Stomach smooth muscle (tissue), 2 donors: ENCODE data around the gene RSAD1.
"Not testable (repeated sequence)": the region's sequence is repeated elsewhere in the genome, so short reads cannot be mapped to it uniquely, and the experiment has no call there.

ENCODE experiments used
- H3K27ac ChIP-seq: one replicate; pipeline ENCODE4 v1.7.0; 2013; ENCODE audit warnings: mild to moderate bottlenecking, low read length, inconsistent platforms
- H3K27me3 ChIP-seq, 2 donors: one replicate each; pipeline ENCODE4 v1.7.0; 2013; ENCODE audit warnings: low read length in 2 of 2; ENCODE audit not compliant: insufficient read depth in 2 of 2, control insufficient read depth in 1 of 2
- H3K36me3 ChIP-seq, 2 donors: one replicate each; pipeline ENCODE4 v1.7.0; 2013; ENCODE audit warnings: low read length in 2 of 2; ENCODE audit not compliant: control insufficient read depth in 2 of 2, insufficient read depth in 2 of 2
- H3K4me1 ChIP-seq: one replicate; pipeline ENCODE4 v1.7.0; 2013; ENCODE audit warnings: low read length; ENCODE audit not compliant: control insufficient read depth, insufficient read depth
- H3K4me3 ChIP-seq, 2 donors: one replicate each; pipeline ENCODE4 v1.7.0; 2013; ENCODE audit warnings: low read length in 2 of 2
- H3K9ac ChIP-seq, 2 donors: one replicate each; pipeline ENCODE4 v1.7.0; 2013; ENCODE audit warnings: low read length in 2 of 2, mild to moderate bottlenecking in 1 of 2
- H3K9me3 ChIP-seq, 2 donors: one replicate each; pipeline ENCODE4 v1.7.0; 2013; ENCODE audit warnings: low read length in 2 of 2; ENCODE audit not compliant: control insufficient read depth in 2 of 2
- donor health status: healthy.
- donor health status: Pancreatic carcinoma.

RSAD1 gene

DNA sequence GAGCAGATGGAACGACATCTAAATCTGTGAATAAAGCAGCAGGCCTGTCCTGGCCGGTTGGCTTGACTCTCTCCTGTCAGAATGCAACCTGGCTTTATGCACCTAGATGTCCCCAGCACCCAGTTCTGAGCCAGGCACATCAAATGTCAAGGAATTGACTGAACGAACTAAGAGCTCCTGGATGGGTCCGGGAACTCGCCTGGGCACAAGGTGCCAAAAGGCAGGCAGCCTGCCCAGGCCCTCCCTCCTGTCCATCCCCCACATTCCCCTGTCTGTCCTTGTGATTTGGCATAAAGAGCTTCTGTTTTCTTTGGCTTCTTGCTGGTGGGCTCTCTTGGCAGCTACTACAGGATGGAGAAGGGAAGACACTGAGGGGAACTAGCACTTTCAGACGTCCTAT, 4.1 kb upstream of the RSAD1 start:
- H3K27me3 ChIP-seq = peaks cover 5 to 9% of the 10 kb centered on the region in 2 donors
- no peak overlapping the region for H3K27ac ChIP-seq
- H3K9me3 ChIP-seq = no peaks in the 10 kb centered on the region
- no peaks in the 10 kb centered on the region for H3K36me3 ChIP-seq
- H3K9ac ChIP-seq = no peak overlapping the region
- no peak overlapping the region for H3K4me3 ChIP-seq
- H3K4me1 ChIP-seq = peaks cover 7% of the 10 kb centered on the region

DNA sequence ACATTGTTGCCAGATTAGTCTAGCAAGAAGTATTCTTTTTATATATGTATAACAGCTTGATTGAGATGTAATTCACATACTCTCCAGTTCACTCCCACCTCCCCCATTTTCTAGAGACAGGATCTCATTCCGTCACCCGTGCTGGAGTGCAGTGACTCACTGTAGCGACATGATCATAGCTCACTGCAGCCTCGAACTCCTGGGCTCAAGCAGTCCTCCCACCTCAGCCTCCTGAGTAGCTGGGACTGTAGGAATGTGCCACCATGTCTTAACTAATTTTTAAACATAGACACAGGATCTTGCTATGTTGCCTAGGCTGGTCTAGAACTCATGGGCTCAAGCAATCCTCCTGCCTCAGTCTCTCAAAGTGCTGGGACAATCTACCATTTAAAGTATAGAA, 3.3 kb upstream of the RSAD1 start:
- H3K27ac ChIP-seq = no peak overlapping the region
- peaks cover 4 to 5% of the 10 kb centered on the region in 2 donors for H3K27me3 ChIP-seq
- no peak overlapping the region for H3K9ac ChIP-seq

DNA sequence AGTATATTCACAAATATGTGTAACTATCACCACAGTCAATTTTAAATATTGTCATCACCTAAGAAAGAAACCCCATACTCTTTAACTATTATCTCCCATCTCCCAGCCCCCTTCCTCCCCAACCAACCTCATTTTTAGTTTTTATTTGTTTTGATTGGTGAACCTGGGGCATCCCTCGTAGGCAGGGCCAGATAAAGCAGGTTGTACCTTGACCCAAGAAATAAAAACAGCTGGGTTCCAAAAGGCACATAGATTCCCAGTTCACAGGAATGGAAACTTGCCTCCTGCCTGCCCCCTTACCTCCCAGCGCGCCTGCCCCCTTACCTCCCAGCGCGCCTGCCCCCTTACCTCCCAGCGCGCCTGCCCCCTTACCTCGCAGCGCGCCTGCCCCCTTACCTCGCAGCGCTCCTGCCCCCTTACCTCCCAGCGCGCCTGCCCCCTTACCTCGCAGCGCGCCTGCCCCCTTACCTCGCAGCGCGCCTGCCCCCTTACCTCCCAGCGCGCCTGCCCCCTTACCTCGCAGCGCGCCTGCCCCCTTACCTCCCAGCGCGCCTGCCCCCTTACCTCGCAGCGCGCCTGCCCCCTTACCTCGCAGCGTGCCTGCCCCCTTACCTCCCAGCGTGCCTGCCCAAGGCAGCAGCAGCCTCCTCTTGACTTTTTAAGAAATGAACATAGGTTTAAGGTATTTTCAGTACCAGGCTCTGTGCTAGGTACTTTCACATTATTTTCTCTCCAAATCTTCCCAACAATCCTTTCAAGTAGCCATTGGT, 2.7 kb upstream of the RSAD1 start:
- peaks cover 15% of the 10 kb centered on the region for H3K4me1 ChIP-seq
- H3K9ac ChIP-seq, H3K27me3 ChIP-seq, H3K36me3 ChIP-seq, H3K9me3 ChIP-seq, H3K27ac ChIP-seq, H3K4me3 ChIP-seq: not testable (repeated sequence)

More for the DNA sequence above, 3.3 kb upstream of the RSAD1 start:
- Histone ChIP-seq H3K9me3 (no peaks in the 10 kb centered on the region), H3K4me3 (no peak overlapping the region), H3K4me1 (peaks cover 15% of the 10 kb centered on the region), H3K36me3 (peaks cover 0 to 3% of the 10 kb centered on the region in 2 donors)

DNA sequence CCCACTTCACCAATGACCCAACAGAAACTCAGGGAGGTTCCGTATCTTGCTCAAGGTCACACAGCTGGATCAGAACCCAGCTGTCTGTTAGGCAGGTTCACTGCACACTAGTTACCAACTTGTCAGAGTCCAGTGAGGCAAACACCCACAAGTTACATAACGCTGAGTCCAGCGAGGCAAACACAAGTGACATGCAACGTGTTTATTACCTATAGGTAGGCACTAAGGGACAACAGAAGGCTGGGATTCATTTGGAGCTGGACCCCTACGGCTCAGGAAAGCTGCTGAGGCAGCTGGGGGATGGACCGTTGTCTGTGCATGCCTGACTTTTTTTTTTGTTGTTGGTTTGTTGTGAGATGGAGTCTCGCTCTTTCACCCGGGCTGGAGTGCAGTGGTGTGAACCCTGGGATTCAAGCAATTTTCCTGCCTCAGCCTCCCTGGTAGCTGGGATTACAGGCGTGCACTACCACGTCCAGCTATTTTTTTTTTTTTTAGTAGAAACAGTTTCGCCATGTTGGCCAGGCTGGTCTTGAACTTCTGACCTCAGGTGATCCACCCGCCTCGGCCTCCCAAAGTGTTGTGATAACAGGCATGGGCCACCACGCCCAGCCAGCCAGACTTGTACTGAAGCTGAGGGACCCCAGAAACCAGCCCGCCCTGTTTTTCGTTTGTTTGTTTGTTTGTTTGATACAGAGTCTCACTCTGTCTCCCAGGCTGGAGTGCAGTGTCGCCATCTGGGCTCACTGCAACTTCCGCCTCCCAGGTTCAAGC, 1.9 kb upstream of the RSAD1 start:
- Histone ChIP-seq H3K9ac (no peak overlapping the region), H3K4me1 (peaks cover 15% of the 10 kb centered on the region), H3K4me3 (no peak overlapping the region), H3K36me3 (peaks cover 0 to 4% of the 10 kb centered on the region in 2 donors), H3K9me3 (no peaks in the 10 kb centered on the region), H3K27me3 (peaks cover 4 to 5% of the 10 kb centered on the region in 2 donors), H3K27ac (no peak overlapping the region)

DNA sequence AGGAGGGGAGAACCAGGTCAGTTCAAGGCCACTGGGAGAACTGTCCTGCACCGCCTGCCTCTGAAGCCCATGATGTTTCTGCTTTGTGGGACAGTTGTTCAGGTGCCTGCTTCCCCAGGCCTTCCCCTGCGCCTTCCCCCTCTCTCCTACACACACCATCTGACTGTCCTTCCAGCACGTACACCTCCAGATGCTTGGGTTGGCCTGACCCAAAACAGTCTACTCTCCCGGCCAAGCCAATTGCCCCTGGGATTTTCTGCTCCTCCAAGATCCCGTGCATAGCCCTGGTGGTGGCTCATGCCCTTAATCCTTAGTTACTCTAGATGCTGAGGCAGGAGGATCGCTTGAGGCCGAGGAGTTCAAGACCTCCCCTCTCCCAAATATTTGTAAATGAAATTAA, 684 bp upstream of the RSAD1 start:
- Histone ChIP-seq H3K9ac (peak overlapping the region; percentile 85 to 93), H3K4me1 (peaks cover 25% of the 10 kb centered on the region), H3K36me3 (peaks cover 0 to 10% of the 10 kb centered on the region in 2 donors), H3K9me3 (no peaks in the 10 kb centered on the region), H3K27ac (peak overlapping the region; percentile 76), H3K4me3 (peak overlapping the region in 1 of 2 donors; percentile 87), H3K27me3 (peaks cover 4 to 5% of the 10 kb centered on the region in 2 donors)

DNA sequence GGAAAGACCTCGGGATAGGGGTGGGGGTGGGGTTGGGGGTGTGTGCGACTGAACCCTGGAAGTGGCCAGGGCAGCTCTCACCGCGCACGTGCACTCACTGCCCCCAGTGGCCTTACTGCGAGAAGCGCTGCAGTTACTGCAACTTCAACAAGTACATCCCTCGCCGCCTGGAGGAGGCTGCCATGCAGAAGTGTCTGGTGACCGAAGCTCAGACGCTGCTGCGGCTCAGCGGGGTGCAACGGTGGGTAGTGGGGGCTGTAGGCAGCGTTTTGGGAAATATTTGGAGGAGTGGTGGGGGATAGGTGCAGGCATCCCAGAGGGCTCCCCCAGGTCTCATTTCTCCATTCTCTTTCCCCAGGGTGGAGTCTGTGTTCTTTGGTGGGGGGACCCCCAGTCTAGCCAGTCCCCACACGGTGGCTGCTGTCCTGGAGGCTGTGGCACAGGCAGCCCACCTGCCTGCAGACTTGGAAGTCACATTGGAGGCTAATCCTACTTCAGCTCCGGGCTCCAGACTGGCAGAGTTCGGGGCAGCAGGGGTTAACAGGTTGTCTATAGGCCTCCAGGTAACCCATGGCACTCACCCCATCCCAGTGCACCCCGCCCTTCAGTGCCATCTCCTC, 972 bp downstream of the RSAD1 start:
- Histone ChIP-seq H3K36me3 (peaks cover 13 to 25% of the 10 kb centered on the region in 2 donors), H3K4me1 (peaks cover 30% of the 10 kb centered on the region), H3K27me3 (peaks cover 4 to 5% of the 10 kb centered on the region in 2 donors), H3K9me3 (no peaks in the 10 kb centered on the region), H3K27ac (no peak overlapping the region), H3K9ac (peak overlapping the region; percentile 85 to 93), H3K4me3 (peak overlapping the region; percentile 87 to 98)

DNA sequence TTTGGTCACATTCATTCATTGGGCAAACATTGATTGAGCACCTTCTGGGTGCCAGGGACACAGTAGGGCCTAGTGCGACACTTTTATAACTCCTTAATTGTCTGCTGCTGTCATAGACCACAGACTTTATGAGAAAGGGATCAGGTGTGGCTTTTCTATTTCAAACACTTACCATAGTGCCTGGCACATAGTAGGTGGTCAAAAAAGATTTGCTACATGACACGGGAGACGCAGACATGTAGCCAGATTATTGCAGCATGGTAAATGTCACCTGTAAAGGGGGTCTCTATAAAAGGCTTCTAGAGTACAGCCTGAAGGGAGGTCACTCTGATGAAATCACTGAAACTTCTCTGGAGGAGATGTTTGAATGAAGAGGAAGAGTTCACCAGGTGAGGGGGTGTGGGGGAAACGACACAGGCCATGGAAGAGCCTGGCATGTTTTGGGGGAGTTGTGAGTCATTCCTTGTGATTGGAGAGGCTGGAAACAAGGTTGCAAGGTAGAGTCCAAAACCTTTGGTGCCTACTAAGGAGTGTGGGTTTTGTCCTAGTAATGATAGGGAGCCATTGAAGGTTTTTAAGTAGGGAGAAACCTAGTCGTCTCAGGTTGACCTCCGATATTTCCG, 1.6 kb downstream of the RSAD1 start:
- H3K27ac ChIP-seq = no peak overlapping the region
- no peaks in the 10 kb centered on the region for H3K9me3 ChIP-seq
- H3K4me1 ChIP-seq = peaks cover 30% of the 10 kb centered on the region
- peak overlapping the region; percentile 3 to 93 for H3K9ac ChIP-seq
- peaks cover 4 to 5% of the 10 kb centered on the region in 2 donors for H3K27me3 ChIP-seq
- peak overlapping the region in 1 of 2 donors; percentile 87 for H3K4me3 ChIP-seq
- H3K36me3 ChIP-seq = peaks cover 19 to 29% of the 10 kb centered on the region in 2 donors

DNA sequence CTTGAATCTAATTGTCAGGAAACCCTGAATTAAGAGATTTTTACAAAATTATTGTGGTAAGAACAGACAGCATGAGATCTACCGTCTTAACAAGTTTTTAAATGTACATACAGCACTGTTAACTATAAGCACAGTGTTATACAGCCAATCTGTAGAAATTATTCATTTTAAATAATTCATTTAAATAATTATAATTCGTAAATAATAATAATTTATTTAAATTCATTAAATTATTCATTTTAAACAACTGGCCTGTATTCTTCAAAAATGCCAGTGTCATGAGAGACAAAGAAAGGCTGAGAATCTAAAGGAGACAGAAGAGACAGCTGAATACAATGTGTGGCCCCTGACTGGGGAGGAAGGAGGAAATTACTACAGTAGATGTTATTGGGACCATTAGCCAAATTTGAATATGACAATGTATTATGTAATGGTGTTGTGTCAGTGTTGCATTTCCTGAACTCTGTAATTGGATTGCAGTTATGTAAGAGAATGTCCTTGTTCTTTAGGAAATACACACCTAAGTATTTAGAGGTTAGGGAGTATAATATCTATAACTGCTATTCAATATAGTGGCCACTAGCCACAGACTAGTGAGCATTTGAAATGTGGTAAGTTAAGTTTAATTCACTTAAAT, 2.3 kb downstream of the RSAD1 start:
- peaks cover 4 to 5% of the 10 kb centered on the region in 2 donors for H3K27me3 ChIP-seq
- no peak overlapping the region for H3K27ac ChIP-seq
- peaks cover 22 to 34% of the 10 kb centered on the region in 2 donors for H3K36me3 ChIP-seq
- H3K4me3 ChIP-seq = no peak overlapping the region
- no peaks in the 10 kb centered on the region for H3K9me3 ChIP-seq
- peaks cover 30% of the 10 kb centered on the region for H3K4me1 ChIP-seq
- no peak overlapping the region for H3K9ac ChIP-seq

DNA sequence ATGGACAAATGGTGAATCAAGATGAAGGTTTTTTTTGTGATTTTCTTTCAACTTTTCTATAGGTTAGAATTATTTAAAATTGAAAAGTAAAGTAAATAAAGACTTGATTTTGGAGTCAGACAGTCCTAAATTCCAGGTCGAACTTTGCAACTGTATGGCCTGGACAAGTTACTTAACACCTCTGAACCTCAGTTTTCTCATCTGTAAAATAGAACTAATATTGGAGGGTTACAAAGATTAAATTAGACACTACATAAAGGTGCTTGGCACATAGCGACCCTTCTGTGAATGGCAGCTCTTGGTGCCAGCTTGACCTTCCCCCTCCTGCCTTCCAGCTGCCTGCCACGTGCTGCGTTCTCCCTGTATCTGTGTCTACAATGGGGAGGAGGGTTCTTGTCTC, 3.0 kb downstream of the RSAD1 start:
- Histone ChIP-seq H3K27ac (no peak overlapping the region), H3K4me1 (peaks cover 30% of the 10 kb centered on the region), H3K36me3 (peaks cover 22 to 34% of the 10 kb centered on the region in 2 donors), H3K4me3 (no peak overlapping the region), H3K9me3 (no peaks in the 10 kb centered on the region), H3K9ac (no peak overlapping the region), H3K27me3 (peaks cover 1 to 3% of the 10 kb centered on the region in 2 donors)

DNA sequence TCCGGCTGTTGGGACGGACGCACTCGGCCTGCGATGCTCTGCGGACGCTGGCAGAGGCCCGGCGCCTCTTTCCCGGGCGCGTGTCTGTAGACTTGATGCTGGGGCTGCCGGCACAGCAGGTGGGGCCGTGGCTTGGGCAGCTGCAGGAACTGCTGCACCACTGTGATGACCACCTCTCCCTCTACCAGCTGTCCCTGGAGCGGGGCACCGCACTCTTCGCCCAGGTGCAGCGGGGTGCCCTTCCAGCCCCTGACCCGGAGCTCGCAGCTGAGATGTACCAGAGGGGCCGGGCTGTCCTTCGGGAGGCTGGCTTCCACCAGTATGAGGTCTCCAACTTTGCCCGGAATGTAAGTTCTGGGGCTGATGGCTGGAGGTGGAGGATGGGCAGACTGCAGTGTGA, 3.5 kb downstream of the RSAD1 start:
- Histone ChIP-seq H3K4me3 (no peak overlapping the region), H3K9me3 (no peaks in the 10 kb centered on the region), H3K27ac (peak overlapping the region; percentile 64), H3K27me3 (no peaks in the 10 kb centered on the region), H3K36me3 (peaks cover 23 to 36% of the 10 kb centered on the region in 2 donors), H3K4me1 (peaks cover 30% of the 10 kb centered on the region), H3K9ac (peak overlapping the region in 1 of 2 donors; percentile 44)
